ENCODE results near the gene TBX4. TPM values are rescaled to one million over a fixed set of nuclear protein-coding genes. Genes with fewer than 3 reads are reported as not detected.

TBX4 gene
- not detected in 2 replicates for total RNA-seq (2014; rRNA removed)
- 0.04 TPM for polyA plus RNA-seq (2012)

GRCh38 chr17:61452301-61453290 is at the start of gene TBX4:
TBX4 (plus strand) TSS chr17:61452422; CDS start chr17:61456491, 4,069 bp downstream.
- DNase-seq (ENCODE audit: low read depth) = no peak

- DNase-seq (ENCODE audit: low read depth) = no peak
These were observed 49.0 kb upstream of the TBX4 start for GRCh38 chr17:61402978-61403800.

GRCh38 chr17:61403801-61404662 is 48.2 kb upstream of the TBX4 start:
- no peak for DNase-seq (ENCODE audit: low read depth)

GRCh38 chr17:61404663-61404912 is 47.6 kb upstream of the TBX4 start:
- no peak for DNase-seq (ENCODE audit: low read depth)

GRCh38 chr17:61404913-61405685 is 47.1 kb upstream of the TBX4 start:
- no peak for DNase-seq (ENCODE audit: low read depth)

GRCh38 chr17:61405686-61406536 is 46.3 kb upstream of the TBX4 start:
- DNase-seq (ENCODE audit: low read depth) = no peak

GRCh38 chr17:61406537-61406845 is 45.7 kb upstream of the TBX4 start:
- no peak for DNase-seq (ENCODE audit: low read depth)

- no peak for DNase-seq (ENCODE audit: low read depth)
These were observed 45.0 kb upstream of the TBX4 start for GRCh38 chr17:61406971-61407911.

GRCh38 chr17:61408151-61409041 is 43.8 kb upstream of the TBX4 start:
- DNase-seq (ENCODE audit: low read depth) = no peak

GRCh38 chr17:61409301-61410112 is 42.7 kb upstream of the TBX4 start:
- peak; percentile 57 for DNase-seq (ENCODE audit: low read depth)

GRCh38 chr17:61410141-61411010 is 41.8 kb upstream of the TBX4 start:
- no peak for DNase-seq (ENCODE audit: low read depth)

GRCh38 chr17:61411011-61411260 is 41.3 kb upstream of the TBX4 start:
- DNase-seq (ENCODE audit: low read depth) = no peak

- DNase-seq (ENCODE audit: low read depth) = peak; percentile 49
These were observed 40.7 kb upstream of the TBX4 start for GRCh38 chr17:61411261-61412142.

- peak; percentile 79 for DNase-seq (ENCODE audit: low read depth)
These were observed 39.9 kb upstream of the TBX4 start for GRCh38 chr17:61412143-61412859.

All from LHCN-M2 (cell line).